ENCODE measurements around the gene SKAP1. TPM values are rescaled to one million over a fixed set of nuclear protein-coding genes. Genes with fewer than 3 reads are reported as not detected.

The SKAP1 gene
- total RNA-seq, 2 experiments from 2014 or later: 71.7 to 77.6 TPM

DNA sequence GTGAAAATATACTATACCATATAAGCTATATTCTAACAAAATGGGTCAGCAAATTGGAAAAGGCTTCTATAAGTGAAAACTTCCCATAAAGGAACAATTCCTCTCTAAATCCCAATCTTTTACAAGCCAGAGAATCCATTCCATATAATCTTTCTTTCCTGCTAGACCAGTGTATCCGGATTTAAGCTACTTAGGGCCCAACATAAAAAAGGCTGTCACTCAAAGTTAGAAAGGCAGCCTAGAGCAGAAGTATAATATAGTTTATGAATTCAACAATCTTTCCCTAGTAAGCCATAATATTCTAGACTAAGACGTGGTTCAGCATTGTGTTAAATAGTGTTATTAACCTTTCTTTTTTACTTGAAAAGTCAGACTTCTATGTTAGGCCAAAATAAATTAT, 93.0 kb downstream of the SKAP1 start:
- H3K27me3 Mint-ChIP-seq: no peaks in the 10 kb centered on the region
- CTCF ChIA-PET: interaction anchor here (0.5 to 7.3 kb wide), 18 partner anchors 10 to 258 kb away, joined by 3 to 94 read pairs (median 6); partner anchors contain the start of gene HOXB5
- H3K27ac Mint-ChIP-seq: no peak overlapping the region
- no peaks in the 10 kb centered on the region for H3K9me3 Mint-ChIP-seq
- intact Hi-C loops (cut with micrococcal nuclease): loop anchor here (2.0 to 10.0 kb wide), 3 partner anchors 120 to 256 kb away; partner anchors contain the start of gene HOXB5
- POLR2A ChIA-PET: no interaction called here
- peaks cover under 1% of the 10 kb centered on the region for H3K36me3 Mint-ChIP-seq
- peaks cover 8% of the 10 kb centered on the region for H3K4me1 Mint-ChIP-seq (ENCODE audit: low read depth)
- H3K4me3 Mint-ChIP-seq: no peak overlapping the region
- DNase-seq: no peak

DNA sequence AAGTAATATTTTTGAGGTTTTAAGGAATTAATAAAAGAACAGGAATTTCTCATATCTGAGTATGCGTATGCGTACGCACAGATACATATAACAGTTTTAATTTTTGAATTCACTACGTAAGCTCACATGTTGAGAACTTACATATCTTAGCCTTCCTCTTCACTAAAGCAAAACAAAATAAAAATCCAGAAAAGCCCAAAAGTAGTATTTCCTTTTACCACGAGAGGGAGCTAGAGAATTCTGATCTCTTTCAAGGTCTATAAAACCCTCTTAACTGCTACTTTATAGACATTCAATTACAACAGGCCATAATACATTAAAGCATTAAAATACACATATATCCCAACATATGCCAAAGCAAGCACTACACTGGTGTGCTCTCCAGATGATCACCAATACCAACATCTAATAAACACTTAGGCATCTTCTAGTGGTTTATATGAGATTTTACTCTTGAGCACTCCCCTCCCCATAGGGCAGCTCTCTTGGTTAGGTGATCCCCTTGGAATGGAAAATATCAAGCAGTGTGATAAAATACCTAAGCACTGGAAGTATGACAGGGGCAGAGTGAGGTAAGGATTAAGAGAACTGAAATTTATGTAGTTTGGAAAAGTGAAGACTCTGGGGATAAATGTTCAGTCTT, 94.0 kb downstream of the SKAP1 start:
- no peaks in the 10 kb centered on the region for H3K9me3 Mint-ChIP-seq
- H3K27ac Mint-ChIP-seq: no peak overlapping the region
- ChIA-PET CTCF (interaction anchor here (0.6 to 7.3 kb wide), 44 partner anchors 8 to 415 kb away, joined by 3 to 94 read pairs (median 4); partner anchors contain the start of genes HOXB5 and HOXB8), POLR2A (no interaction called here)
- H3K27me3 Mint-ChIP-seq: no peaks in the 10 kb centered on the region
- H3K36me3 Mint-ChIP-seq: no peaks in the 10 kb centered on the region
- H3K4me1 Mint-ChIP-seq (ENCODE audit: low read depth): peaks cover 8% of the 10 kb centered on the region
- DNase-seq: no peak
- intact Hi-C loops (cut with micrococcal nuclease): loop anchor here (2.0 to 10.0 kb wide), 3 partner anchors 121 to 257 kb away; partner anchors contain the start of gene HOXB5
- no peak overlapping the region for H3K4me3 Mint-ChIP-seq

GRCh38 chr17:48335146-48335784, 94.7 kb downstream of the SKAP1 start:
- intact Hi-C loops (cut with micrococcal nuclease): loop anchor here (5.0 to 10.0 kb wide), 2 partner anchors 122 to 150 kb away; no protein-coding TSS in a partner anchor
- Mint-ChIP-seq H3K27ac (no peak overlapping the region), H3K9me3 (no peaks in the 10 kb centered on the region), H3K4me3 (no peak overlapping the region), H3K36me3 (peaks cover 2% of the 10 kb centered on the region), H3K27me3 (no peaks in the 10 kb centered on the region), H3K4me1 (ENCODE audit: low read depth) (peaks cover 8% of the 10 kb centered on the region)
- no peak for DNase-seq
- POLR2A ChIA-PET: no interaction called here
- CTCF ChIA-PET: interaction anchor here (0.6 to 7.3 kb wide), 37 partner anchors 8 to 416 kb away, joined by 3 to 94 read pairs (median 4); partner anchors contain the start of genes HOXB5 and HOXB8

DNA sequence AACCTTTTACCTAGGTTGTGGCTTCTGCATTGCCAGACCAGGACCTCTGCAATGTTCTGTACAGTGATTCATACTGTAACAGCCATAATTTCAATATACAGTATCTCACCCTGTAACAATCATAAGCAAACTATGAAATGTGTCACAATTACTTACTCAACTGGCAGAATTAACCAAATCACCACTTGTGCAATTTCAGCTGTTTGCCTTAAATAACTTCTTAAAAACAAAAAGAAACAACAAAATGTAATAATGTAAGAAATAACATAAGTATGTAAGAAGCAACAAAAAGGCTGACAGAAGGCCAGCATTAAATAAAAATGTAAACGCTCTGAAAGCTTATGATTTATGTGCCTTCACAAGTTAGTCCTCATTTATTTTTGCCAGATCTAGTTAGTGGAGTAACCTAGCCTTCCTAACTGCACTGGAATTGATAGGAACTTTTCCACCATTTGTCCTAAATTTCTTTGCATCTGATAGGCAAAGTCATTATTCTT, 96.9 kb downstream of the SKAP1 start:
- POLR2A ChIA-PET: no interaction called here
- no peak overlapping the region for H3K27ac Mint-ChIP-seq
- CTCF ChIA-PET: interaction anchor here (0.6 to 7.3 kb wide), 14 partner anchors 10 to 285 kb away, joined by 3 to 94 read pairs (median 4); partner anchors contain the start of gene HOXB5
- H3K9me3 Mint-ChIP-seq: no peaks in the 10 kb centered on the region
- intact Hi-C loops (cut with micrococcal nuclease): loop anchor here (2.0 to 10.0 kb wide), 2 partner anchors 38 to 152 kb away; no protein-coding TSS in a partner anchor
- no peak for DNase-seq
- peaks cover 13% of the 10 kb centered on the region for H3K4me1 Mint-ChIP-seq (ENCODE audit: low read depth)
- H3K36me3 Mint-ChIP-seq: peaks cover 5% of the 10 kb centered on the region
- no peaks in the 10 kb centered on the region for H3K27me3 Mint-ChIP-seq
- no peak overlapping the region for H3K4me3 Mint-ChIP-seq

- ChIA-PET CTCF (interaction anchor here (0.6 to 7.3 kb wide), 5 partner anchors 21 to 264 kb away, joined by 3 to 94 read pairs (median 3); partner anchors contain the start of gene HOXB5), POLR2A (no interaction called here)
- DNase-seq: no peak
- Mint-ChIP-seq H3K36me3 (peaks cover 5% of the 10 kb centered on the region), H3K27ac (no peak overlapping the region), H3K27me3 (no peaks in the 10 kb centered on the region), H3K4me3 (no peak overlapping the region), H3K4me1 (ENCODE audit: low read depth) (peaks cover 12% of the 10 kb centered on the region), H3K9me3 (no peaks in the 10 kb centered on the region)
- intact Hi-C loops (cut with micrococcal nuclease): loop anchor here (10.0 kb wide), 1 partner anchor 154 kb away; no protein-coding TSS in a partner anchor
Measured at GRCh38 chr17:48330887-48331286, 99.1 kb downstream of the SKAP1 start.

- no peaks in the 10 kb centered on the region for H3K27me3 Mint-ChIP-seq
- POLR2A ChIA-PET: no interaction called here
- H3K36me3 Mint-ChIP-seq: peaks cover 5% of the 10 kb centered on the region
- no peak for DNase-seq
- peaks cover 10% of the 10 kb centered on the region for H3K4me1 Mint-ChIP-seq (ENCODE audit: low read depth)
- H3K4me3 Mint-ChIP-seq: no peak overlapping the region
- H3K27ac Mint-ChIP-seq: no peak overlapping the region
- H3K9me3 Mint-ChIP-seq: no peaks in the 10 kb centered on the region
- CTCF ChIA-PET: interaction anchor here (0.6 to 7.3 kb wide), 4 partner anchors 21 to 264 kb away, joined by 3 to 94 read pairs (median 4); partner anchors contain the start of gene HOXB5
- intact Hi-C loops (cut with micrococcal nuclease): loop anchor here (10.0 kb wide), 1 partner anchor 154 kb away; no protein-coding TSS in a partner anchor
Measured at GRCh38 chr17:48330421-48330820, 99.6 kb downstream of the SKAP1 start.

GRCh38 chr17:48328457-48328856, 101.6 kb downstream of the SKAP1 start:
- Mint-ChIP-seq H3K9me3 (no peaks in the 10 kb centered on the region), H3K36me3 (peaks cover 5% of the 10 kb centered on the region), H3K4me1 (ENCODE audit: low read depth) (peaks cover 10% of the 10 kb centered on the region), H3K27ac (no peak overlapping the region), H3K27me3 (no peaks in the 10 kb centered on the region), H3K4me3 (no peak overlapping the region)
- DNase-seq: no peak
- POLR2A ChIA-PET: no interaction called here
- intact Hi-C loops (cut with micrococcal nuclease): no loop called here
- CTCF ChIA-PET: no interaction called here

- ChIA-PET POLR2A (no interaction called here), CTCF (interaction anchor here (0.9 to 2.1 kb wide), 5 partner anchors 10 to 95 kb away, joined by 3 to 7 read pairs (median 7); no protein-coding TSS in a partner anchor)
- no peaks in the 10 kb centered on the region for H3K9me3 Mint-ChIP-seq
- no peak for DNase-seq
- H3K4me3 Mint-ChIP-seq: no peak overlapping the region
- no peak overlapping the region for H3K27ac Mint-ChIP-seq
- peaks cover 5% of the 10 kb centered on the region for H3K36me3 Mint-ChIP-seq
- intact Hi-C loops (cut with micrococcal nuclease): no loop called here
- H3K4me1 Mint-ChIP-seq (ENCODE audit: low read depth): peaks cover 5% of the 10 kb centered on the region
- H3K27me3 Mint-ChIP-seq: no peaks in the 10 kb centered on the region
Measured at GRCh38 chr17:48326310-48326709, 103.7 kb downstream of the SKAP1 start.

- no peak overlapping the region for H3K4me3 Mint-ChIP-seq
- no peak for DNase-seq
- H3K27ac Mint-ChIP-seq: no peak overlapping the region
- CTCF ChIA-PET: interaction anchor here (0.7 to 2.7 kb wide), 4 partner anchors 11 to 271 kb away, joined by 3 to 13 read pairs (median 4); partner anchors contain the start of gene HOXB5
- no peaks in the 10 kb centered on the region for H3K9me3 Mint-ChIP-seq
- peaks cover 6% of the 10 kb centered on the region for H3K4me1 Mint-ChIP-seq (ENCODE audit: low read depth)
- intact Hi-C loops (cut with micrococcal nuclease): no loop called here
- POLR2A ChIA-PET: no interaction called here
- H3K27me3 Mint-ChIP-seq: no peaks in the 10 kb centered on the region
- H3K36me3 Mint-ChIP-seq: no peaks in the 10 kb centered on the region
Measured at GRCh38 chr17:48322060-48322459, 108.0 kb downstream of the SKAP1 start.

DNA sequence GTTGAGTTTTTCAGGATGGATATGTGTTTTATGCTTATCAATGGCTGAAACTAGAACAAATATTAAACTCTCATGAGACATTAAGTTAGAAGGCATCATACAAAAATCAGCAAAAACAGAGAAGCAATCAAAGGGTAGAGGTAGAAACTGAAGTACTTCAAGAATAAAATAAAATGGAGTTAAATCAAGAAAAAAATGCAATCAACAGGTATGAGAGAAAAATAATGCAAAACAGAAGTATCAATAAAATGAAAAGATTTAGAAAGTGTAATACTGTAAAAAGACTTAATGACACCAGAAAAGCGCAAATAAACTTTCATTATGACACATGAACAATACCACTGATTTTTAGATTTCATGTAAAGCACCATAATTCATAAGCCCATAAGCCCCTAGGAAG, 112.3 kb downstream of the SKAP1 start:
- H3K4me3 Mint-ChIP-seq: no peak overlapping the region
- intact Hi-C loops (cut with micrococcal nuclease): no loop called here
- peaks cover 17% of the 10 kb centered on the region for H3K4me1 Mint-ChIP-seq (ENCODE audit: low read depth)
- no peaks in the 10 kb centered on the region for H3K9me3 Mint-ChIP-seq
- CTCF ChIA-PET: no interaction called here
- POLR2A ChIA-PET: no interaction called here
- no peaks in the 10 kb centered on the region for H3K27me3 Mint-ChIP-seq
- H3K27ac Mint-ChIP-seq: no peak overlapping the region
- no peak for DNase-seq
- H3K36me3 Mint-ChIP-seq: no peaks in the 10 kb centered on the region

GRCh38 chr17:48314716-48315115, 115.3 kb downstream of the SKAP1 start:
- no peaks in the 10 kb centered on the region for H3K36me3 Mint-ChIP-seq
- intact Hi-C loops (cut with micrococcal nuclease): no loop called here
- H3K27ac Mint-ChIP-seq: no peak overlapping the region
- CTCF ChIA-PET: no interaction called here
- H3K9me3 Mint-ChIP-seq: no peaks in the 10 kb centered on the region
- POLR2A ChIA-PET: no interaction called here
- H3K4me1 Mint-ChIP-seq (ENCODE audit: low read depth): peaks cover 17% of the 10 kb centered on the region
- H3K4me3 Mint-ChIP-seq: no peak overlapping the region
- H3K27me3 Mint-ChIP-seq: no peaks in the 10 kb centered on the region
- DNase-seq: no peak

DNA sequence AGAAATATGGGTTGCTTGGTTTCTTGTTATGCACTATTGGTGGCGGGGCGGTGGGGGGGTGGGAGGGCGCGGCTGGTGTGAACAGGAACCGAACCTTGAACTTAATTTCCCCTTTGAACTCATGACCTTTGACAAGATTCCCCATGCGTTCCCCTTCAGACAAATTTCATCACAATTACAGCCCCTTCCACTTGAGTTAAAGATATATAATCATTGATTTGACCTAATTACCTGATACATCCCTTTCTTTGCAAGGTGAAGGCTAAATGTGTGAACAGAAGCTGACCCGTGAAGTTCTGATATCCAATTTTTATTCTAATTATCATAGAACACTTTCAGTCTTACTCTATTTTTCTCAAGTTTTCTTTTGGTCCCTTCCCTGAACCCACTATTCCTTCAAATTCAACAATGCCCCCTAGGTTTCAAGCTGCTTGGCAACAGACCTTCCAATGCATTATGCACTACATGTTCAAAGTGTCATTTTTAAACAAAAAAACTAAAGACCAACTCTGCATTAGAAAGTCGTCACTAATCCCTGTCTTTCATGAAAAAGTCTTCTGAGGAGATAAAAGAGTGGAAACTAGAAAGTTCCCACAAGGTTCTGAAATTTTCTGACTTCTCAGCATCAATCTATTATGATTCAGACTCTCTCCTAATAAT, 116.8 kb downstream of the SKAP1 start:
- Mint-ChIP-seq H3K4me3 (no peak overlapping the region), H3K27me3 (no peaks in the 10 kb centered on the region), H3K4me1 (ENCODE audit: low read depth) (peaks cover 21% of the 10 kb centered on the region), H3K9me3 (no peaks in the 10 kb centered on the region), H3K36me3 (no peaks in the 10 kb centered on the region), H3K27ac (no peak overlapping the region)
- CTCF ChIA-PET: interaction anchor here (1.1 kb wide), 1 partner anchor 280 kb away, joined by 4 read pairs; no protein-coding TSS in a partner anchor
- intact Hi-C loops (cut with micrococcal nuclease): no loop called here
- POLR2A ChIA-PET: no interaction called here
- DNase-seq: no peak

Measured in activated CD4-positive, alpha-beta memory T cell treated with anti-CD3 and anti-CD28 coated beads for 36 hours (primary cell).